Thyroid gland (tissue), 4 donors: ENCODE data around the gene MIEN1. TPM values are rescaled to one million over a fixed set of nuclear protein-coding genes. Genes with fewer than 3 reads are reported as not detected.

Experiments used
- DNase-seq, 2 donors: peaks; one replicate each; pipeline ENCODE4 v3.0.0-alpha.2; 2019
- H3K27ac ChIP-seq, 3 donors: fragments of 200-600 bp; sonication (generic); 1 replicate in 2 of 3; 2 replicates in 1 of 3; pipeline ENCODE4 v1.5.1; 2016 to 2019; ENCODE audit warnings: mild to moderate bottlenecking in 1 of 3, moderate library complexity in 1 of 3
- H3K27me3 ChIP-seq: fragments of 200-600 bp; sonication (generic); one replicate; pipeline ENCODE4 v1.5.1; 2019
- H3K36me3 ChIP-seq, 2 donors: fragments of 200-600 bp; sonication (generic); one replicate each; pipeline ENCODE4 v1.5.1; 2016 to 2019
- H3K4me1 ChIP-seq, 2 donors: fragments of 200-600 bp; sonication (generic); one replicate each; pipeline ENCODE4 v1.5.1; 2017 to 2019
- H3K4me3 ChIP-seq, 3 donors: fragments of 200-600 bp; sonication (generic); replicated peaks in 1 of 3; 1 replicate in 2 of 3; 2 replicates in 1 of 3; pipeline ENCODE4 v1.5.1; 2016; ENCODE audit warnings: mild to moderate bottlenecking in 1 of 3
- H3K9me3 ChIP-seq: fragments of 200-600 bp; sonication (generic); one replicate; pipeline ENCODE4 v1.5.1; 2017
- POLR2A ChIP-seq, 2 donors: fragments of 450-650 bp; IDR thresholded peaks; one replicate each; pipeline ENCODE4 v1.6.1; 2017; ENCODE audit warnings: antibody characterized with exemption in 2 of 2, mild to moderate bottlenecking in 2 of 2, moderate library complexity in 1 of 2
- WGBS, 2 donors: methylation state at CpG; one replicate each; pipeline ENCODE4 v1.1.5; 2017; 5-methylcytosine and 5-hydroxymethylcytosine counted together
- intact Hi-C: fragments of 100-400 bp; cut with DNase I; formaldehyde crosslinking; loops from one replicate; pipeline ENCODE4 v1.15.1; 2023
- total RNA-seq, 4 donors: library from RNA; depleted of rRNA; stranded (reverse); fragments of >200 nt; gene quantifications; one replicate each; pipeline ENCODE4 v1.2.3, GENCODE V29; 2016
- TF ChIP-seq, protein P1 (sequence below), 6 experiments: fragments of 200-600 bp in 3 of 6; fragments of 450-650 bp in 3 of 6; sonication (generic) in 3 of 6; IDR thresholded peaks; one replicate each; pipeline ENCODE4 v1.5.1; 2016 to 2019; ENCODE audit warnings: antibody characterized with exemption in 6 of 6, mild to moderate bottlenecking in 2 of 6, inconsistent platforms in 1 of 6, moderate library complexity in 1 of 6

MIEN1 gene
- total RNA-seq, 4 donors from 2014 or later: 39.8 to 134 (median 70.3) TPM

DNA sequence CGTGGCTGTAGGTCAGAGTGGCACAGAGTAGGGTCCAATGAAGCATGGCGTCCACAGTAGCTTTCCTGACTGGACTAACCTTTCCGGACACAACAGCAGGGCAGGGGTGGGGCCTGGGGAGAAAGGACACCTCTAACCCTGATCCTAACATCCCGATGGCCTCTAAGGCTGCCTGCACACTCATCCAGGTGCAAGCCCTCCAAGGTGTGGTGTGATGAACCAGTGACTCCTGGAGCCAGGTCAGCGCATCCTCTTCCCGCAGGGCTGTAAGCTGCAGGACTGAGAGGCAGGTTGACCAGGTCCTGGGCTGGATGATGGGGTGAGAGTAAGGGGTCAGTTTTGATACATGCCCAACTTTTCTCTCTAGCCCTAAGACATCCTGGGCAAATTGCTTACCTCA lies 33.6 kb downstream of the MIEN1 start:
- no peaks in the 10 kb centered on the region for H3K36me3 ChIP-seq
- no peak overlapping the region for H3K4me3 ChIP-seq
- WGBS, 2 donors: 80 to 81% methylated on average over 3 to 6 of the region's 6 CpGs
- no peaks in the 10 kb centered on the region for H3K27me3 ChIP-seq
- H3K27ac ChIP-seq: no peak overlapping the region
- no peaks in the 10 kb centered on the region for H3K9me3 ChIP-seq
- intact Hi-C loops: no loop called here
- TF ChIP-seq POLR2A (IDR thresholded peaks at IDR 0.05): no peak
- TF ChIP-seq, protein P1, sequence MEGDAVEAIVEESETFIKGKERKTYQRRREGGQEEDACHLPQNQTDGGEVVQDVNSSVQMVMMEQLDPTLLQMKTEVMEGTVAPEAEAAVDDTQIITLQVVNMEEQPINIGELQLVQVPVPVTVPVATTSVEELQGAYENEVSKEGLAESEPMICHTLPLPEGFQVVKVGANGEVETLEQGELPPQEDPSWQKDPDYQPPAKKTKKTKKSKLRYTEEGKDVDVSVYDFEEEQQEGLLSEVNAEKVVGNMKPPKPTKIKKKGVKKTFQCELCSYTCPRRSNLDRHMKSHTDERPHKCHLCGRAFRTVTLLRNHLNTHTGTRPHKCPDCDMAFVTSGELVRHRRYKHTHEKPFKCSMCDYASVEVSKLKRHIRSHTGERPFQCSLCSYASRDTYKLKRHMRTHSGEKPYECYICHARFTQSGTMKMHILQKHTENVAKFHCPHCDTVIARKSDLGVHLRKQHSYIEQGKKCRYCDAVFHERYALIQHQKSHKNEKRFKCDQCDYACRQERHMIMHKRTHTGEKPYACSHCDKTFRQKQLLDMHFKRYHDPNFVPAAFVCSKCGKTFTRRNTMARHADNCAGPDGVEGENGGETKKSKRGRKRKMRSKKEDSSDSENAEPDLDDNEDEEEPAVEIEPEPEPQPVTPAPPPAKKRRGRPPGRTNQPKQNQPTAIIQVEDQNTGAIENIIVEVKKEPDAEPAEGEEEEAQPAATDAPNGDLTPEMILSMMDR (IDR thresholded peaks at IDR 0.05): no peak
- no peak for DNase-seq
- peaks cover 6 to 14% of the 10 kb centered on the region in 2 donors for H3K4me1 ChIP-seq

DNA sequence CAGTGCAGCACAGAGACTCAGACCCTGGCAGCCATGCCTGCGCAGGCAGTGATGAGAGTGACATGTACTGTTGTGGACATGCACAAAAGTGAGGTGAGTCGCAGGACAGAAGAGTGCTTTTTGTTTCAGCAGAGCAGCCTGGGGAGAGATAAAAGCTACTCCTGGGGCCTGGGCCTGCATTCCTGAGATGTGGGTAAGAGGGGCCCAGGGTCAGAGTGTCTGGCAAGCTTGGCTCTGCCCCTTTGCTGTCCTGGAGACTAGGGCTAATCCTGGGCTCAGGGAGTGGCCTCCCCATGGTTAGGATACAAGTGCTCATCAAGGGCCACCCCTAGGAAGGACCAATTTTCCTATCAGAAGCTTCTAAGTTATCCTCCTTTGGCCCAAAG lies 35.2 kb downstream of the MIEN1 start:
- H3K36me3 ChIP-seq: no peaks in the 10 kb centered on the region
- H3K9me3 ChIP-seq: no peaks in the 10 kb centered on the region
- WGBS, 2 donors: 88% methylated on average over 2 of the region's 2 CpGs
- intact Hi-C loops: no loop called here
- H3K4me1 ChIP-seq: peaks cover 0 to 7% of the 10 kb centered on the region in 2 donors
- H3K27me3 ChIP-seq: no peaks in the 10 kb centered on the region
- TF ChIP-seq, protein P1 (IDR thresholded peaks at IDR 0.05): no peak
- TF ChIP-seq POLR2A (IDR thresholded peaks at IDR 0.05): no peak
- no peak overlapping the region for H3K4me3 ChIP-seq
- no peak overlapping the region for H3K27ac ChIP-seq
- DNase-seq: no peak

DNA sequence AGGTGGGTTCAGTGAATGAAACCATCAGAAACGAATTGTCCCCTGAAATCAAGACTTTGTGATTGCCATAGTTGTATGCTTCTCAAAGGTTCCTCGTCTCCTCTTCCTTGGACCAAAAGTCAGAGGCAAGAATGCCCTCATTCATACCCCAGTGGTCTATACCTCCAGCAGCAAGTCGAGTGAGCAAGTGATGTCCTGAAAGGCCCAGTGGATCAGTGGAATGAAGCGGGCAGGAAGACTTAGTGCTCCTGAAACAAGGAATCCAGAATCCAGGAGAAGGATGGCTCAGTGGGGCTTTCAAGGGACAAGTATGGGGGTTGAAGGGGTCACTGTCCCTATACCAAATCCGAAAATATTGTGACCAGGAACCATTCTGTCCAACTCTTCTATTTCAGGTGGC lies 35.7 kb downstream of the MIEN1 start:
- Histone ChIP-seq H3K4me3 (no peak overlapping the region), H3K27me3 (no peaks in the 10 kb centered on the region), H3K4me1 (peaks cover 0 to 7% of the 10 kb centered on the region in 2 donors), H3K9me3 (no peaks in the 10 kb centered on the region), H3K36me3 (no peaks in the 10 kb centered on the region), H3K27ac (no peak overlapping the region)
- 85 to 86% methylated on average over 5 of the region's 5 CpGs for WGBS, 2 donors
- TF ChIP-seq, protein P1 (IDR thresholded peaks at IDR 0.05): no peak
- TF ChIP-seq POLR2A (IDR thresholded peaks at IDR 0.05): no peak
- intact Hi-C loops: no loop called here
- no peak for DNase-seq

DNA sequence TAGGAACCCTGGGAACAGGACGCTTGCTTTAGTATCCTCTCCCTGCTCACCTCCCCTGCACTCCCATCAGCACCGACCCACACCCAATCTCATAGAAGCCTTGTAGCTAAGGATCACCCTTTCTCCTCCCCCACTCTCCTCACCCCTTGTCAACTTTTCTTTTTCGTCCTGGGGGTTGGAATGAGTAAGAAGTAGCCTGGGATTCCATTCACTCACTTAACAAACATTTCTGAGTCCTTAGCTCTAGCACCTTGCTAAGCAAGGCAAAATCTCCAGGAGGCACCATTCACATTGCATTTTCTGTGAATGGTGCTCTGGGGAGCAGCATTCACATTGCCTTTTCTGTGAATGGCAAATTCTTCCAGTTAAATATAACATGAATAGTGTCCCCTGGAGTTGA lies 41.4 kb downstream of the MIEN1 start:
- peak overlapping the region in 1 of 3 donors; percentile 63 for H3K4me3 ChIP-seq
- intact Hi-C loops: loop anchor here (5.0 kb wide), 1 partner anchor 62 kb away; the partner anchor contains the start of gene PPP1R1B
- no peaks in the 10 kb centered on the region for H3K9me3 ChIP-seq

DNA sequence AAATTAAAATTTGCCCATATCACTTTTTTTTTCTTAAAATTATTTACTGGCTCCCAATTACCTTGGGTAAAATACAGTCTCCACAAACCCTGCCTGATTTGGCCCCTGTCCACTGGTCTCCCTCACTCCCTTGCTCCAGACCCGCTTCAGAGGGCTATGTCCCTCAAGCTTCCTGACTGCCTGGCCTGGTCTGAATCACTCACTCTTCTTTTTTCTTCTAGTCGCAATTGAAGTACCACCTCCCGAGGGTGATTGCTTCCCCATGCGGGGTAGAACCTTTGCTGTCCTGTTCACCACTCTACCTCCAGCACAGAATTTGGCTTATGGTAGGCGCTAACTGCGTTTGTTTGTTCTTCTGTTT lies 41.9 kb downstream of the MIEN1 start:
- Histone ChIP-seq H3K27ac (peak overlapping the region; percentile 90 to 95 (median 94)), H3K27me3 (no peaks in the 10 kb centered on the region), H3K4me3 (peak overlapping the region in 2 of 3 donors; percentile 48 to 63), H3K36me3 (peaks cover 0 to under 1% of the 10 kb centered on the region in 2 donors), H3K9me3 (no peaks in the 10 kb centered on the region), H3K4me1 (peaks cover 7 to 22% of the 10 kb centered on the region in 2 donors)
- no peak for DNase-seq
- intact Hi-C loops: loop anchor here (5.0 kb wide), 1 partner anchor 61 kb away; the partner anchor contains the start of gene PPP1R1B
- TF ChIP-seq, protein P1 (IDR thresholded peaks at IDR 0.05): no peak
- no peak for TF ChIP-seq POLR2A (IDR thresholded peaks at IDR 0.05)
- WGBS, 2 donors: 11 to 23% methylated on average over 6 of the region's 6 CpGs

More for the DNA sequence above, 41.4 kb downstream of the MIEN1 start:
- H3K36me3 ChIP-seq: no peaks in the 10 kb centered on the region
- DNase-seq: no peak
- no peak overlapping the region for H3K27ac ChIP-seq
- 29 to 40% methylated on average over 3 of the region's 3 CpGs for WGBS, 2 donors
- H3K4me1 ChIP-seq: peaks cover 7 to 22% of the 10 kb centered on the region in 2 donors
- no peaks in the 10 kb centered on the region for H3K27me3 ChIP-seq
- no peak for TF ChIP-seq POLR2A (IDR thresholded peaks at IDR 0.05)
- TF ChIP-seq, protein P1 (IDR thresholded peaks at IDR 0.05): no peak
